Hepatocyte (in vitro differentiated cells): ENCODE results near the gene NUFIP1. TPM values are rescaled to one million over a fixed set of nuclear protein-coding genes. Genes with fewer than 3 reads are reported as not detected.

Experiments used
- DNase-seq: peaks from one replicate; pipeline ENCODE4 v3.0.0-alpha.2; 2016; ENCODE audit warnings: low spot score
- H2AFZ ChIP-seq: fragments of 200-600 bp; sonication (generic); 2 replicates; pipeline ENCODE4 v1.6.0; 2016; ENCODE audit warnings: antibody characterized with exemption, mild to moderate bottlenecking
- H3K27ac ChIP-seq: fragments of 200-600 bp; sonication (generic); 2 replicates; pipeline ENCODE4 v1.5.1; 2016; ENCODE audit warnings: mild to moderate bottlenecking
- H3K27me3 ChIP-seq: fragments of 200-600 bp; sonication (generic); 2 replicates; pipeline ENCODE4 v1.6.1; 2016
- H3K36me3 ChIP-seq: fragments of 200-600 bp; sonication (generic); replicated peaks from 2 replicates; pipeline ENCODE4 v1.5.1; 2016; ENCODE audit warnings: low read depth; ENCODE audit not compliant: insufficient read depth
- H3K4me1 ChIP-seq: fragments of 200-600 bp; sonication (generic); 2 replicates; pipeline ENCODE4 v1.5.1; 2016; ENCODE audit warnings: mild to moderate bottlenecking, moderate library complexity; ENCODE audit not compliant: insufficient read depth
- H3K4me2 ChIP-seq: fragments of 200-600 bp; sonication (generic); 2 replicates; pipeline ENCODE4 v1.6.0; 2016
- H3K4me3 ChIP-seq: fragments of 200-600 bp; sonication (generic); 2 replicates; pipeline ENCODE4 v1.5.1; 2016; ENCODE audit warnings: mild to moderate bottlenecking
- H3K79me2 ChIP-seq: fragments of 200-600 bp; sonication (generic); 2 replicates; pipeline ENCODE4 v1.6.0; 2017; ENCODE audit warnings: mild to moderate bottlenecking
- H3K9me2 ChIP-seq: fragments of 200-600 bp; sonication (generic); replicated peaks from 2 replicates; pipeline ENCODE4 v1.6.0; 2017; ENCODE audit warnings: mild to moderate bottlenecking; ENCODE audit not compliant: insufficient read depth
- H3K9me3 ChIP-seq: fragments of 200-600 bp; sonication (generic); 2 replicates; pipeline ENCODE4 v1.5.1; 2016; ENCODE audit warnings: low read depth, mild to moderate bottlenecking
- H4K20me1 ChIP-seq: fragments of 200-600 bp; sonication (generic); 2 replicates; pipeline ENCODE4 v1.6.0; 2016; ENCODE audit warnings: mild to moderate bottlenecking; ENCODE audit not compliant: insufficient read depth, poor library complexity, severe bottlenecking
- CTCF ChIP-seq: fragments of 200-600 bp; sonication (generic); IDR thresholded peaks from 2 replicates; pipeline ENCODE4 v1.5.1; 2016; ENCODE audit warnings: antibody characterized with exemption, mild to moderate bottlenecking; ENCODE audit not compliant: poor library complexity
- EZH2 ChIP-seq: fragments of 200-600 bp; sonication (generic); IDR thresholded peaks from 2 replicates; pipeline ENCODE4 v1.6.1; 2016; ENCODE audit warnings: antibody characterized with exemption, mild to moderate bottlenecking, borderline replicate concordance
- EZH2phosphoT487 ChIP-seq: fragments of 200-600 bp; sonication (generic); IDR thresholded peaks from one replicate; pipeline ENCODE4 v1.6.1; 2018; ENCODE audit warnings: antibody characterized with exemption, mild to moderate bottlenecking, low read depth, moderate library complexity; ENCODE audit not compliant: unreplicated experiment, severe bottlenecking
- WGBS: methylation state at CpG from one replicate; pipeline ENCODE4 v1.1.6; 2016; ENCODE audit warnings: low lambda C conversion rate; ENCODE audit errors: missing lambda C conversion rate; 5-methylcytosine and 5-hydroxymethylcytosine counted together
- polyA plus RNA-seq: library from polyadenylated mRNA; unstranded; fragments of >200 nt; fragmentation: Nextera tagmentation; extraction: Ambion mirVana; gene quantifications from 2 replicates; pipeline ENCODE4 v1.2.1, GENCODE V29; 2016
- total RNA-seq: library from RNA; depleted of rRNA; stranded (reverse); fragments of >200 nt; gene quantifications from 2 replicates; pipeline ENCODE4 v1.2.3, GENCODE V29; 2014

Gene NUFIP1
- total and polyA plus RNA-seq, 2 experiments from 2014 or later, result 3.3 to 6.2 TPM

- H3K4me3 ChIP-seq, result no peak overlapping the region
- no peak overlapping the region for H2AFZ ChIP-seq
- H3K4me2 ChIP-seq, result no peak overlapping the region
- no peaks in the 10 kb centered on the region for H3K36me3 ChIP-seq
- H3K27me3 ChIP-seq, result no peaks in the 10 kb centered on the region
- H3K9me3 ChIP-seq, result no peaks in the 10 kb centered on the region
- no peaks in the 10 kb centered on the region for H3K79me2 ChIP-seq
- H4K20me1 ChIP-seq, result no peaks in the 10 kb centered on the region
- 62% methylated on average over 5 of the region's 5 CpGs for WGBS
- no peak for DNase-seq
- H3K9me2 ChIP-seq, result no peaks in the 10 kb centered on the region
- H3K4me1 ChIP-seq, result peaks cover 10% of the 10 kb centered on the region
- TF ChIP-seq CTCF (no peak), EZH2 (no peak), EZH2phosphoT487 (no peak)
- no peak overlapping the region for H3K27ac ChIP-seq
Measured at GRCh38 chr13:44932171-44932849, 57.0 kb downstream of the NUFIP1 start.

DNA sequence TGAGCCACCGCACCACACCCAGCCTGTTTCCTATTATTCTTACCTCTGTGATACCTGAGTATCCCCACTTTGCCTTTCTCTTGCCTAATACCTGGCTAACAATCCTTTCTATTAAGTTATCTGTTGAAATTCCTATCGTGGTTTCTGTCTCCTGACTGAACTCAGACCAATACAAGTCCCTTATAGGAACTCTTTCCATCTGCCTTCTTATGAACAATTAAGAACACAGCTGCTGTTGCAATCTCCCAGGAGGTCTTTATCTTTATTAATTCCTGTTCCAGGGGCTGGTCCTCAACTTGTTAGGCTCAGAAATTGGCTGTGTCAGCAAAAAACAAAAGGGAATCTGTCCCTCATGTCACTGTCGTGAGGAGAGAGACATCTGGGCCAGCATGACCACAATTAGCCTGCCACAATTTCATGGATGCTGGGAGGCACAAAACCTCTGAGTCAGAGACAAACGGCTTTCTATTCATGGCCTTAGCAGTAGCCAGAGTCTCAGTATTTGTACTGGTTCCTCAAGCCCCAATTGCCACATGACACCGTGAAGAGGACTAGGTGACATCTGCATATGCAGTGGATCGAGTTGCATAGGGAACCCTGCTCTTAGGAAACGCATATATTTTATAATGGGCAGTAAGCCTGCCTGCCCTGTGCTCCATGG lies 58.2 kb downstream of the NUFIP1 start:
- no peaks in the 10 kb centered on the region for H3K27me3 ChIP-seq
- H2AFZ ChIP-seq, result no peak overlapping the region
- WGBS, result 58% methylated on average over 7 of the region's 7 CpGs
- TF ChIP-seq CTCF (no peak), EZH2phosphoT487 (no peak), EZH2 (no peak)
- no peak overlapping the region for H3K4me2 ChIP-seq
- H3K4me1 ChIP-seq, result peaks cover 10% of the 10 kb centered on the region
- no peak for DNase-seq
- no peaks in the 10 kb centered on the region for H3K79me2 ChIP-seq
- H4K20me1 ChIP-seq, result no peaks in the 10 kb centered on the region
- H3K36me3 ChIP-seq, result no peaks in the 10 kb centered on the region
- H3K27ac ChIP-seq, result no peak overlapping the region
- H3K9me3 ChIP-seq, result no peaks in the 10 kb centered on the region
- H3K4me3 ChIP-seq, result no peak overlapping the region
- no peaks in the 10 kb centered on the region for H3K9me2 ChIP-seq

GRCh38 chr13:44930280-44930679 lies 59.0 kb downstream of the NUFIP1 start:
- Histone ChIP-seq H3K4me3 (no peak overlapping the region), H4K20me1 (no peaks in the 10 kb centered on the region), H3K4me2 (no peak overlapping the region), H3K36me3 (no peaks in the 10 kb centered on the region), H3K27ac (peak overlapping the region; percentile 49), H3K27me3 (no peaks in the 10 kb centered on the region), H3K9me2 (no peaks in the 10 kb centered on the region), H3K79me2 (no peaks in the 10 kb centered on the region), H3K4me1 (peaks cover 10% of the 10 kb centered on the region), H3K9me3 (no peaks in the 10 kb centered on the region), H2AFZ (no peak overlapping the region)
- 91% methylated on average over 3 of the region's 3 CpGs for WGBS
- no peak for DNase-seq
- no peak for TF ChIP-seq EZH2
- no peak for TF ChIP-seq CTCF
- TF ChIP-seq EZH2phosphoT487, result no peak
